Measurements from ENCODE around the gene IL1A.

GRCh38 chr2:112777036-112777435 lies 7.3 kb downstream of the IL1A start:
- TF ChIP-seq CTCF (conservative IDR thresholded peaks at IDR 0.05; ENCODE audit: low read depth, low read length) (no peak), EZH2 (IDR thresholded peaks at IDR 0.05; ENCODE audit: low read length, unreplicated experiment) (no peak), EZH2phosphoT487 (IDR thresholded peaks at IDR 0.05; ENCODE audit: borderline replicate concordance, low read length) (no peak)
